HG03457 (cell line): ENCODE results near the gene DGKZ.

Experiments
- ATAC-seq: cut with Tn5 transposase; IDR thresholded peaks from one replicate; pipeline ENCODE4 v1.9.1; 2021; ENCODE audit warnings: moderate number of reproducible peaks; ENCODE audit not compliant: unreplicated experiment

DGKZ gene

GRCh38 chr11:46327829-46328228 is 19.4 kb upstream of the DGKZ start:
- no peak for ATAC-seq

DNA sequence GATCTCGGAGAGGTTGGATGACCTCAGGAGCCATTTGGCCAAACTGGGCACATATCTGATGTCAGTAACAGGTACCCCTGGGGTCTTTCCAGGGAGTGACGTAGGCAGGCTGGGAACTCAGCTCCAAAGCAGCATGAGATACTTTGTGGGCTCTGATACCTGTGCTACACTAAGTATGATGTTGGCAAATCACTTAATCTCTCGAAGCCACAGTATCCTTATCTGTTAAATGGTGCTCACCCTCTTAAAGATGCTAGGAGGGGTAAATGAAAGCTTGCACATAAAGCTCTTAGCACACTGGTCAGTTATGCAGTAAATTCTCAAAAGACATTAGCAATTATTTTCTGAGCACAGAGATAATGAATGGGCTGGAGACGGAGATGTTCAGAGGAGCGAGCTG is 17.1 kb upstream of the DGKZ start:
- no peak for ATAC-seq

- ATAC-seq = no peak
Measured at GRCh38 chr11:46330563-46331281, 16.5 kb upstream of the DGKZ start.

DNA sequence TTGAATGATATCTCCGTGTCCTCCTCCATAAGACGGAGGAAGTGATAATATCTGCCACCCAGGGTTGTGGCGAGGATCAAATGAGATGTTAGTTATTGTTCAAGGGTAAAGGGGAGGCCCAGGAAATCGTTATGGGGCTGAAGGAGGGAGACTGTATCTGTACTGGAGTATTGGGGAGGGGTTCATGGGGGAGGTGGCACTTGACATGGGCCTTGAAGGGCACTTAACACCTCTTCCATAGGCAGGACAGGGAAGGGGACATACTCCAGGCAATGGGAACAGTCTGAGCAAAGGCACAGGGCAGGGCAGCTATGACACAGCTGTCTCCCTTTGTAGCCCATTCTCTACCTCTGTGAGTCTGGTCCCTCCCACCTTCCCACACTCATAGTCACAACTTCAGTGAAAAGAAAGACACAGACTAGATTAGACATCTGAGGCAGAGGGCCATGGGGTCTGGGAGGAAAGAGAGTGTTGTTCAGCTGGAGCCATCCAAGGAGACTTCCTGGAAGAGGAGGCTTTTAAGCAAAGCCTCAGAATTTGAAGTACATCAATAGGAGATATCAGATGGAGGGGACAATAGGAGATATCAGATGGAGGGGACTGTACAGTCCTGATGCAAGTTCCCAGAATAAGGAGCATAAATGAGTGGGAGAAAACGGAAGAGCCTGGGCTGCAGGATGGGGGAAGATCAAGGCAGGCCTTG is 15.8 kb upstream of the DGKZ start:
- no peak for ATAC-seq

GRCh38 chr11:46332093-46332567 is 15.1 kb upstream of the DGKZ start:
- ATAC-seq = no peak

- no peak for ATAC-seq
Measured at GRCh38 chr11:46332568-46333393, 14.5 kb upstream of the DGKZ start.

DNA sequence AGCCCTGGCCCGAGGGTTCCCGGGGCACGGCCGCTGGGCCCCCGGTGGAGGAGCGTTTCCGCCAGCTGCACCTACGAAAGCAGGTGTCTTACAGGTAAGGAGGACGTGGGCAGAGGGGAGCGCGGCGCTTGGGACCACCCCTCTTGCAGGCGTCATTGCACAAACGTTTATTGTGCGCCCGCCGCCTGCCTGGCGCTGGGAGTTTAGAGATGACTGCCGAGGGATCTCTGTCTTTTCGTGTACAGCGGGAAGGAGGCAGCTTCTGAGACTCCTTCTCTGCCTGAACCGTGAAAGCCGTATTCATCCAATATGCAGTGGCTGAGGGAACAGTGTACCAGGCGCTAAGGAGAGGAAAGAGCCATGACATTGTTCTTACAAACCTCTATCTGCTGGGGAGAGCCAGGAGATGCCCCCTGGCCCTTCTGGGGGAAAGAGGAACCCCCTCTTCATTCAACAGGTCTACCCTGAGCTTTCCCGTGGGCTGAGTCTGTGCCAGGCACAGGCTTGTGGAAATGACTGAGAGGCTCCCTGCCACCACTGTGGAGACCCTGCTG is 13.8 kb upstream of the DGKZ start:
- ATAC-seq = no peak

DNA sequence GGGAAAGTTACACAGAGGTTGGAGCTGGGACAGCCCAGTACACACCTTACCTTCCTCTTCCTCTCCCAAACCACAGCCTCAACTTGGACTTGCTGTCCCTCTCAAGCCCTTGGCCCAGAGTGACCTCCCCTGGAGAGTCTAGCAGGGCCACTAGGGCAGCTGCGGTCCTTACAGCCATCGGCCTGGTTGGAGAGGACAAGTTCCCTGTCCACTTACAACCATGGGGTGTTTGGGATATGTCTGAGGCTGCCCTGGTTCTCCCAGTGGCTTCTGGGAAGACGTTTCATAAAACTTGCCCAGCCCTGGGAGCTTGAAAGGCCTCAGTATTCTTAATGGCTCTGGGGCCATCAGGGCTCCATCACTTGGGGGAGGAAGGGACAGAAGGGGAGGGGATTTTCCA is 13.1 kb upstream of the DGKZ start:
- ATAC-seq = no peak

DNA sequence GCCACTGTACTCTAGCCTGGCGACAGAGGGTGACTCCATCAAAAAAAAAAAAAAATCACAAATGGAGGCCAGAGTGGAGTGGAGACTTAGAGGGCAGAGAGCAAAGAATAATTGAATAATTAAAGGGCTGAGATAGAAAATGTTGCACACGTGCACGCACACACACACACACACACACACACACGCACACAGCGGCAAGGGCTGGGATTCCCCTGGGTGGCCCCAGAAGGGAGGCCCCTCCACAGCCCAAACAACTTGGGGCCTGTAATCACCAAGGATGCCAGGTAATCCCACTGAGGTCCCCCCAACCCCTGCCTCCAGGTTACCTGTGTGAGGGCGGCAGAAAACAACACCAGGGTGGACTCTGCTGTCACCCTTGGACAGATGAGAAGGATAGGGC is 12.0 kb upstream of the DGKZ start:
- ATAC-seq = no peak

GRCh38 chr11:46335890-46336562 is 11.2 kb upstream of the DGKZ start:
- ATAC-seq = no peak

DNA sequence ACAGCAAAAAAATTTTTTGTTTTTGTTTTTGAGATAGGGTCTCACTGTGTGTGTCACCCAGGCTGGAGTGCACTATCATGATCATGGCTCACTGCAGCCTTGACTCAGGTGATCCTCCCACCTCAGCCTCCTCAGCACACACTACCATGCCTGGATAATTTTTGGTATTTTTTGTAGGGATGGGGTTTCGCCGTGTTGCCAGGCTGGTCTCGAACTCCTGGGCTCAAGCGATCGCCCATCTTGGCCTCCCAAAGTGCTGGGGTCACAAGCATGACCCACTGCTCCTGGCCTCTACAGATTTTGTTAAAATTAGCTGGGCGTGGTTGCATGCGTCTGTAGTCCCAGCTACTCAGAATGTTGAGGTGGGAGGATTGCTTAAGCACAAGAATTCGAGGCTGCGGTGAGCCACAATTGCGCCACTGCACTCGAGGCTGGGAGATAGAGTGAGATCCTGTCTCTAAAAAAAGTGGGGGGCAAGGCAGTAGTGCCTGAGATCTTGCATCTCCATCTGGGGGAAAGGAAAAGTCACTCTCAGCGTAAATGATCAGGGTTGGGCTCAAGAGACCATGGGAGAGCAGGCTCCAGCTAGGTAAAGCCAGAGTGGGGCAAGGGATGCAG is 10.6 kb upstream of the DGKZ start:
- no peak for ATAC-seq

- ATAC-seq = no peak
Measured at GRCh38 chr11:46337626-46338345, 9.5 kb upstream of the DGKZ start.

DNA sequence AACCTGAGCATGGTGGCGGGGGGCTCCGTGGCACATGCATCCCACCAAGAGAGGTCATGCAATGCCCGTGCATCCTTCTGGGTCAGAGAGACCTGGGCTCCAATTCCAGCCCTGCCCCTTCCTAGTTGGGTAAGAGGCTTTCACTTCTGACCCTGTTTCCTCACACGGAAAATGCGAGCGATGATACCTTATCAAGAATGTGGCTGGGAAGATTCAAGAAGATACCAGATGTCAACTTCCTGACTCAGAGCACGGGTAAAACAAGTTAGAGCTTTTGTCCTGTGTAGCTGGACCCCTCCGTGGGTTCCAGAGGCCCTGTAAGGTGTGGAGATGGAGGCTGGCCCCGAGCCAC is 8.7 kb upstream of the DGKZ start:
- no peak for ATAC-seq

GRCh38 chr11:46338988-46339666 is 8.1 kb upstream of the DGKZ start:
- ATAC-seq = no peak

- no peak for ATAC-seq
Measured at GRCh38 chr11:46339816-46340215, 7.4 kb upstream of the DGKZ start.

DNA sequence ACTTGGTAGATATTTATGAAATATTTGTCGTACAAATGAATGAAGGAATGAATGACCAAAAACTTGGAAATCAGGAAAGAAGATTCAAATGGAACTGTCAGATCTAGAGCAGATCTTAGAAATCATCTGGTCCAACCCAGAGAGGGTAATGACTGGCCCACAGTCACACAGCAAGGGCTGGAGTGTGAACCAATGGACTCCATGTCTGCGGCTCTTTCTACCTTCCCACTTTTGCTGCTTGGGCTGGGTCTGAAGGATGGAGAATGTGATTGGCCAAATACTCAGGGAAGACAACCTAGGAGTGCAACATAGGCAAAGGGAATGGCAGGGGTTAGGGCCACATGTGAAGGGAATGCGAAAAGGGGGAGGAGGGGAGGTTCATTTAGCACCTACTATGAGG is 5.8 kb upstream of the DGKZ start:
- no peak for ATAC-seq

- ATAC-seq = no peak
Measured at GRCh38 chr11:46342239-46342638, 5.0 kb upstream of the DGKZ start.

DNA sequence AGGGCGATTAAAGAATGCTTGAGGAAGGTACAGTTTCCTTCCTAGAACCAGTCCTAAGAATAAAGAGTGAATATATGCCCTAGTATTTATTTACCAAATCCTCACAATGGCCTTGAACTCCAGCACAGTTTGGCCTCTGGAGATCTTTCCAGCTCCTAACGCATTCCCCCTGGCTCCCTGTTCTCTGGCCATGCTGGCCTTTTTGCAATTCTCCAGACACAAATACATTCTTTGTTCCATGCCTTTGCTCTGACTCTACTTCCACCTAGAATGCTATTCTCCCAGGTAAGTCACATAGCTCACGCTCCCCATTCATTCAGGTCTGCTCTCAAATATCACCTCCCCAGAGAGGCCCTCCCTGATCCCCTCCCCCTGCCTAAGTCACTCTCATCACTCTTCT is 3.7 kb upstream of the DGKZ start:
- ATAC-seq = no peak

DNA sequence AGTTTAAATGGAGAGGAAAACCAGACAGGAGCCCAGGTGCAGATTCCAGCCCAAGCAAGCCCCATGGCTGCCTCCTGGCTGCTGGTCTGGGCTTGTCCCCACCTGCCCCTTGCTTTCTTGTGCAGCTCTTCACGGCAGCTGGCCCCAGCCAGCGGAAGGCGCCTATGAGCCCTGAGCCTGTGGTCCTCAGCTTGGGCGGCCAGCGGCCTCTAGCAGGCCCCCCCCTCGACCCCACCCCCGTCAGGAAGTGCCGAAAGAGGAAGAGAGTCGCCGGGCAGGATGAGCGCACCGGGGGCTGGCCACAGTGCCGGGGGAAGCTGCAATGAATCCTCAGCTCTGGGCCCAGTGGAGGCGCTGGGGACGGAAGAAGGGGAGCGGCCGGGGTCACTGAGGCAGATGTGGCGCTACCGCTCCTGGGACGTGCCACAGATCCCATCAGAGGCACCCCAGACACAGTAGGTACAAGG is 2.1 kb upstream of the DGKZ start:
- ATAC-seq = no peak
